Gastrocnemius medialis (tissue), 4 donors: ENCODE measurements around the gene PFDN6. TPM values are rescaled to one million over a fixed set of nuclear protein-coding genes. Genes with fewer than 3 reads are reported as not detected.

ENCODE experiments used
- ATAC-seq, 2 donors: fragments of 150-250 bp; one replicate each; pipeline ENCODE4 v1.9.1; 2016
- DNase-seq, 2 donors: peaks; one replicate each; pipeline ENCODE4 v3.0.0-alpha.2; 2019
- H3K27ac ChIP-seq, 4 donors: fragments of 200-600 bp; sonication (generic); 1 replicate in 1 of 4; 2 replicates in 3 of 4; pipeline ENCODE4 v1.5.1; 2016 to 2018; ENCODE audit warnings: mild to moderate bottlenecking in 2 of 4, moderate library complexity in 1 of 4
- H3K27me3 ChIP-seq, 3 donors: fragments of 200-600 bp; sonication (generic) in 2 of 3; 1 replicate in 1 of 3; 2 replicates in 2 of 3; pipeline versions ENCODE4 v1.5.1 to v1.6.0; 2016 to 2019; ENCODE audit warnings: mild to moderate bottlenecking in 1 of 3, moderate library complexity in 1 of 3
- H3K36me3 ChIP-seq, 2 donors: fragments of 200-600 bp; sonication (generic) in 1 of 2; one replicate each; pipeline ENCODE4 v1.5.1; 2017 to 2018
- H3K4me1 ChIP-seq, 2 donors: fragments of 200-600 bp; sonication (generic) in 1 of 2; one replicate each; pipeline ENCODE4 v1.5.1; 2016 to 2017; ENCODE audit warnings: mild to moderate bottlenecking in 2 of 2
- H3K4me3 ChIP-seq, 4 donors: fragments of 200-600 bp; sonication (generic) in 3 of 4; 1 replicate in 1 of 4; 2 replicates in 3 of 4; pipeline ENCODE4 v1.5.1; 2016 to 2019; ENCODE audit warnings: mild to moderate bottlenecking in 2 of 4
- H3K9me3 ChIP-seq, 3 donors: fragments of 200-600 bp; sonication (generic) in 2 of 3; 1 replicate in 1 of 3; 2 replicates in 2 of 3; pipeline ENCODE4 v1.5.1; 2016 to 2019
- CTCF ChIP-seq, 5 experiments: fragments of 450-650 bp in 3 of 5; fragments of 200-600 bp in 2 of 5; sonication (generic) in 2 of 5; IDR thresholded peaks in 4 of 5; conservative IDR thresholded peaks in 1 of 5; 1 replicate in 4 of 5; 2 replicates in 1 of 5; pipeline ENCODE4 v1.5.1; 2016 to 2019; ENCODE audit warnings: antibody characterized with exemption in 5 of 5, mild to moderate bottlenecking in 3 of 5, moderate library complexity in 3 of 5
- POLR2A ChIP-seq, 2 donors: fragments of 450-650 bp; IDR thresholded peaks; one replicate each; pipeline ENCODE4 v1.6.1; 2017; ENCODE audit warnings: antibody characterized with exemption in 2 of 2, mild to moderate bottlenecking in 2 of 2, moderate library complexity in 2 of 2
- in situ Hi-C, 4 donors: fragments of 200-750 bp; cut with MboI; loops; one replicate each; pipeline versions ENCODE4 v1.15.0 to v1.8.0; 2017; ENCODE audit warnings: low sequenced_read_pairs in 4 of 4
- intact Hi-C: fragments of 100-400 bp; cut with DNase I; formaldehyde crosslinking; loops from one replicate; pipeline ENCODE4 v1.15.1; 2023; ENCODE audit warnings: low total_unique reads
- total RNA-seq, 4 donors: library from RNA; depleted of rRNA; stranded (reverse); fragments of >200 nt; gene quantifications; one replicate each; pipeline versions ENCODE4 v1.1.0 to v1.2.3, GENCODE V29; 2016

Gene PFDN6
- total RNA-seq, 4 donors from 2014 or later = 49.9 to 106 (median 76.8) TPM

- H3K27ac ChIP-seq = peak overlapping the region; percentile 86 to 94 (median 94)
- intact Hi-C loops (loop anchor here (10.0 kb wide), 2 partner anchors 412 to 1138 kb away; partner anchors contain the start of genes AGPAT1 and RNF5), in situ Hi-C loops (no loop called here)
- peak; percentile 66 to 73 for DNase-seq
- no peaks in the 10 kb centered on the region for H3K36me3 ChIP-seq
- no peaks in the 10 kb centered on the region for H3K9me3 ChIP-seq
- peak; percentile 44 to 55 for ATAC-seq
- no peaks in the 10 kb centered on the region for H3K27me3 ChIP-seq
- peak overlapping the region; percentile 89 to 99 (median 96) for H3K4me3 ChIP-seq
- TF ChIP-seq CTCF (IDR thresholded peaks at IDR 0.05 in 4 of 5, conservative IDR thresholded peaks at IDR 0.05 in 1 of 5) = no peak
- TF ChIP-seq POLR2A (IDR thresholded peaks at IDR 0.05) = no peak
- H3K4me1 ChIP-seq = peaks cover 17 to 40% of the 10 kb centered on the region in 2 donors
Observed at GRCh38 chr6:33312361-33313104, 23.1 kb downstream of the PFDN6 start.

GRCh38 chr6:33313105-33313708 is 23.8 kb downstream of the PFDN6 start:
- intact Hi-C loops = loop anchor here (10.0 kb wide), 2 partner anchors 412 to 1138 kb away; partner anchors contain the start of genes AGPAT1 and RNF5
- TF ChIP-seq POLR2A (IDR thresholded peaks at IDR 0.05) (no peak), CTCF (IDR thresholded peaks at IDR 0.05 in 4 of 5, conservative IDR thresholded peaks at IDR 0.05 in 1 of 5) (no peak)
- Histone ChIP-seq H3K9me3 (no peaks in the 10 kb centered on the region), H3K27me3 (no peaks in the 10 kb centered on the region), H3K4me1 (peaks cover 18 to 43% of the 10 kb centered on the region in 2 donors), H3K36me3 (no peaks in the 10 kb centered on the region), H3K27ac (peak overlapping the region; percentile 86 to 94 (median 94)), H3K4me3 (peak overlapping the region; percentile 89 to 99 (median 96))
- in situ Hi-C loops = no loop called here
- ATAC-seq = peak in 1 of 2 donors; percentile 3
- no peak for DNase-seq

- intact Hi-C loops = loop anchor here (10.0 kb wide), 2 partner anchors 411 to 1139 kb away; partner anchors contain the start of genes AGPAT1 and RNF5
- H3K27ac ChIP-seq = peak within 1 kb of the TSS; percentile 86 to 94 (median 94)
- H3K4me1 ChIP-seq = peaks cover 23 to 50% of the 10 kb centered on the region in 2 donors
- peak within 1 kb of the TSS; percentile 89 to 99 (median 96) for H3K4me3 ChIP-seq
- peak; percentile 6 to 27 for ATAC-seq
- no peaks in the 10 kb centered on the region for H3K27me3 ChIP-seq
- no peaks in the 10 kb centered on the region for H3K9me3 ChIP-seq
- H3K36me3 ChIP-seq = peaks cover 0 to 5% of the 10 kb centered on the region in 2 donors
- peak; percentile 32 to 49 for DNase-seq
- in situ Hi-C loops = no loop called here
- TF ChIP-seq CTCF (IDR thresholded peaks at IDR 0.05 in 4 of 5, conservative IDR thresholded peaks at IDR 0.05 in 1 of 5) = no peak
- peak; percentile 29 to 53 for TF ChIP-seq POLR2A (IDR thresholded peaks at IDR 0.05)
Observed at GRCh38 chr6:33313709-33314514, 24.5 kb downstream of the PFDN6 start, which contains the start of gene TAPBP. Gene TAPBP, minus strand, starts transcription at chr6:33314078. Its CDS starts 37 bp downstream, at chr6:33314041.

- intact Hi-C loops = loop anchor here (10.0 kb wide), 2 partner anchors 410 to 1140 kb away; partner anchors contain the start of genes AGPAT1 and RNF5
- peak; percentile 50 to 67 for DNase-seq
- H3K4me1 ChIP-seq = peaks cover 23 to 51% of the 10 kb centered on the region in 2 donors
Observed at GRCh38 chr6:33314515-33314942, 25.1 kb downstream of the PFDN6 start.

More at GRCh38 chr6:33314515-33314942, 25.1 kb downstream of the PFDN6 start:
- in situ Hi-C loops = no loop called here
- H3K4me3 ChIP-seq = peak overlapping the region; percentile 89 to 99 (median 96)
- peak; percentile 6 to 8 for ATAC-seq
- TF ChIP-seq CTCF (IDR thresholded peaks at IDR 0.05 in 4 of 5, conservative IDR thresholded peaks at IDR 0.05 in 1 of 5) = no peak
- TF ChIP-seq POLR2A (IDR thresholded peaks at IDR 0.05) = no peak
- H3K9me3 ChIP-seq = no peaks in the 10 kb centered on the region
- H3K36me3 ChIP-seq = peaks cover 0 to 12% of the 10 kb centered on the region in 2 donors
- H3K27ac ChIP-seq = peak overlapping the region; percentile 86 to 94 (median 94)
- H3K27me3 ChIP-seq = no peaks in the 10 kb centered on the region
